Loucy (cell line): Measurements from ENCODE around the gene ROM1.
A peak's percentile ranks its signal among the peaks of the same experiment; 100 is the strongest.

Experiments used
- H2AFZ ChIP-seq: fragments of 200-600 bp; sonication (generic); 2 replicates; pipeline ENCODE4 v1.6.0; 2016; ENCODE audit warnings: antibody characterized with exemption, mild to moderate bottlenecking, low read length, moderate library complexity
- H3F3A ChIP-seq: fragments of 200-600 bp; 2 replicates; pipeline ENCODE4 v1.6.0; 2016; ENCODE audit warnings: antibody characterized with exemption, low read depth, mild to moderate bottlenecking
- H3K27me3 ChIP-seq: fragments of 200-600 bp; sonication (generic); 2 replicates; pipeline ENCODE4 v1.6.1; 2014; ENCODE audit warnings: low read length, mild to moderate bottlenecking; ENCODE audit not compliant: insufficient read depth, poor library complexity, severe bottlenecking
- H3K36me3 ChIP-seq: fragments of 200-600 bp; sonication (generic); 2 replicates; pipeline ENCODE4 v1.6.1; 2016; ENCODE audit warnings: low read length; ENCODE audit not compliant: insufficient read depth
- H3K4me1 ChIP-seq: fragments of 200-600 bp; sonication (generic); 2 replicates; pipeline ENCODE4 v1.5.1; 2014; ENCODE audit warnings: low read length, mild to moderate bottlenecking; ENCODE audit not compliant: insufficient read depth, poor library complexity, severe bottlenecking
- H3K4me2 ChIP-seq: fragments of 200-600 bp; sonication (generic); 2 replicates; pipeline ENCODE4 v1.6.0; 2014; ENCODE audit warnings: antibody characterized with exemption, low read length, low read depth, mild to moderate bottlenecking; ENCODE audit not compliant: poor library complexity, severe bottlenecking
- H3K4me3 ChIP-seq: fragments of 200-600 bp; sonication (generic); 2 replicates; pipeline ENCODE4 v1.5.1; 2014; ENCODE audit warnings: low read length, mild to moderate bottlenecking, mixed read lengths; ENCODE audit not compliant: poor library complexity, severe bottlenecking
- H3K79me2 ChIP-seq: fragments of 200-600 bp; sonication (generic); 2 replicates; pipeline ENCODE4 v1.6.1; 2014; ENCODE audit warnings: low read length; ENCODE audit not compliant: insufficient read depth
- H3K9ac ChIP-seq: fragments of 200-600 bp; sonication (generic); 2 replicates; pipeline ENCODE4 v1.6.0; 2014; ENCODE audit warnings: mild to moderate bottlenecking, low read depth, low read length, moderate library complexity; ENCODE audit not compliant: poor library complexity, severe bottlenecking
- H3K9me2 ChIP-seq: fragments of 200-600 bp; sonication (generic); replicated peaks from 2 replicates; pipeline ENCODE4 v1.6.1; 2016; ENCODE audit warnings: low read depth, low read length, mixed read lengths
- H3K9me3 ChIP-seq: fragments of 200-600 bp; sonication (generic); 2 replicates; pipeline ENCODE4 v1.6.1; 2014; ENCODE audit warnings: mild to moderate bottlenecking, antibody characterized with exemption, low read length, low read depth; ENCODE audit not compliant: insufficient read depth
- H4K20me1 ChIP-seq: fragments of 200-600 bp; sonication (generic); 2 replicates; pipeline ENCODE4 v1.6.0; 2014; ENCODE audit warnings: antibody characterized with exemption, low read length, mild to moderate bottlenecking; ENCODE audit not compliant: insufficient read depth, poor library complexity, severe bottlenecking
- EZH2phosphoT487 ChIP-seq: fragments of 200-600 bp; IDR thresholded peaks from 2 replicates; pipeline ENCODE4 v1.6.1; 2018; ENCODE audit warnings: antibody characterized with exemption, mild to moderate bottlenecking, moderate library complexity, borderline replicate concordance
- TF ChIP-seq, protein P1 (sequence below): fragments of 200-600 bp; sonication (generic); conservative IDR thresholded peaks from 2 replicates; pipeline ENCODE4 v1.5.1; 2014; ENCODE audit warnings: mild to moderate bottlenecking, antibody characterized with exemption, low read length

Gene ROM1

DNA sequence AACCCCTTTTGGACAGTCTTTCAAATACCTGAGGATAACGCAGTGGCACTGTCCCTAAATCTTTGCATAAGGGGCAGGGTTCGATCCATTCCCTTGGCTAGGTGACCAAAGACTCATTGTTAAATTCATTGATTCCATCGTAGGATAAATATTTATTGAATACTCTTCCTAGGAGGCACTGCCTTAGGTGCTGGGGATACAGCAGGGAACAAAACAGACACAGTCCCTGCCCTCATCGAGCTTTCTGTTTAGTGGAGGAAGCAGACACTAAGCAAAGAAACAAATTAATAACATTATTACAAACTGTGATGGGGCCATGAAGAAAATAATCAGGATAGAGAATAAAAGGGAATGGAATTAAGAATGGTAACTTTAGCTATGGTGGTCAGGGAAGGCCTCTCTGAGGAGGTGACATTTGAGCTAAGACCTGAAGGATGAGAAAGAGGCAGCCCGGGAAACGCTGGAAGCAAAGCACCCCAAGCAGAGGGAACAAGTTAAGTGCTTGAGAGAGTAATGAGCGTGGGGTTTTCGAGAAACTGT is 8.0 kb downstream of the ROM1 start:
- H3K27me3 ChIP-seq = no peaks in the 10 kb centered on the region
- H3K4me1 ChIP-seq = peaks cover 12% of the 10 kb centered on the region
- H3F3A ChIP-seq = peaks cover 15% of the 10 kb centered on the region
- peak overlapping the region; percentile 88 for H3K9ac ChIP-seq
- H3K4me3 ChIP-seq = peak overlapping the region; percentile 83
- H2AFZ ChIP-seq = peak overlapping the region; percentile 52; the same call in 1 of the 2 replicates
- peaks cover 21% of the 10 kb centered on the region for H3K79me2 ChIP-seq
- H4K20me1 ChIP-seq = no peaks in the 10 kb centered on the region
- H3K9me3 ChIP-seq = no peaks in the 10 kb centered on the region
- no peak for TF ChIP-seq EZH2phosphoT487
- TF ChIP-seq, protein P1, sequence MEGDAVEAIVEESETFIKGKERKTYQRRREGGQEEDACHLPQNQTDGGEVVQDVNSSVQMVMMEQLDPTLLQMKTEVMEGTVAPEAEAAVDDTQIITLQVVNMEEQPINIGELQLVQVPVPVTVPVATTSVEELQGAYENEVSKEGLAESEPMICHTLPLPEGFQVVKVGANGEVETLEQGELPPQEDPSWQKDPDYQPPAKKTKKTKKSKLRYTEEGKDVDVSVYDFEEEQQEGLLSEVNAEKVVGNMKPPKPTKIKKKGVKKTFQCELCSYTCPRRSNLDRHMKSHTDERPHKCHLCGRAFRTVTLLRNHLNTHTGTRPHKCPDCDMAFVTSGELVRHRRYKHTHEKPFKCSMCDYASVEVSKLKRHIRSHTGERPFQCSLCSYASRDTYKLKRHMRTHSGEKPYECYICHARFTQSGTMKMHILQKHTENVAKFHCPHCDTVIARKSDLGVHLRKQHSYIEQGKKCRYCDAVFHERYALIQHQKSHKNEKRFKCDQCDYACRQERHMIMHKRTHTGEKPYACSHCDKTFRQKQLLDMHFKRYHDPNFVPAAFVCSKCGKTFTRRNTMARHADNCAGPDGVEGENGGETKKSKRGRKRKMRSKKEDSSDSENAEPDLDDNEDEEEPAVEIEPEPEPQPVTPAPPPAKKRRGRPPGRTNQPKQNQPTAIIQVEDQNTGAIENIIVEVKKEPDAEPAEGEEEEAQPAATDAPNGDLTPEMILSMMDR = no peak
- H3K36me3 ChIP-seq = peaks cover 13% of the 10 kb centered on the region; the same call in 1 of the 2 replicates
- peak overlapping the region; percentile 89 for H3K4me2 ChIP-seq
- H3K9me2 ChIP-seq = no peaks in the 10 kb centered on the region

DNA sequence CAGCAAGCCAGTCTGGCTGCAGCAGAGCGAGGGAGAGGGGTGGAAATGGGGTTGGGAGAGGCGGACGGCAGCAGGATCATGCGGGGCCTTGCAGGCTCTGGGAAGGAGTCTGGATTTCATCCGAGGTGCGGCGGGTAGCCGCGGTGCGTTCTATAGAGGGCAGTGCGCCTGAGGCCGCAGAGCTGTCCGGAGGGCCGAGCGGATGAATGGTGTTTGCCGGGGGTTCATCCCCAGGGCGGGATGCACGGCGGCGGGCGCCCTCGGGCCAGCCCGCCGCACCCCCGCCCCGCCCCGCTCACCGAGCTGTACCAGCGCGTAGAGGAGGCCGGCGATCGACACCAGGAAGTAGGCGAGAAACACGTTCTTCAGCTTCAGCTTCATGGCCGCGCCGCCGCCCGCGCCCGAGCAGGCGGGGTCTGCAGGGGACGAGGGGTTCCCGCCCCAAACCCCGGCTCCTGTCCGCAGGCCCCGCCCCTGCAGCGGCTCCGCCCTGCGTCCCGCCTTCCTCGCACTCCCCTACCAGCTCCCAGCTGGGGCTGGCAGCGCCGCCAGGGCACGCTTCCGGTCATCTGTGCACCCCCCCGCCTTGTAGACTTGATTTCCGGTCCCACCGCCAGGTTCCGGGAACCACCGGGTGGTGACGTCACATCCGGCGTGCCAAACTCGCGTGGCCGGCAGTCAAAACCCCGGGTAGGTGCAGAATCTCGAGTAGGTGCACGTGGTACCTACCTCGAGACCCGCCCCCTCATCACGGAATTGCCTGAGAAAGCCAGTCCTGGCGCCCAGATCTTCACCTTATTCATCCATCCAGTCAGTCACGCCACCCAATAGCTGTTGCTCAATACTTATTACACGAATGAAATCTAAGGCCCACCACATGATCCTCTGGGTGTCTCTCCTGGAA is 8.8 kb downstream of the ROM1 start, which contains the start of gene B3GAT3:
Gene B3GAT3 (minus strand): TSS at position 420 of the 904 bp plus-strand sequence. CDS start 39 bp downstream, at position 381.
- Histone ChIP-seq H3F3A (peaks cover 15% of the 10 kb centered on the region), H3K9ac (peak within 1 kb of the TSS; percentile 88), H2AFZ (peak within 1 kb of the TSS; percentile 52; the same call in 1 of the 2 replicates), H3K79me2 (peaks cover 21% of the 10 kb centered on the region), H3K4me2 (peak within 1 kb of the TSS; percentile 89), H3K4me1 (peaks cover 12% of the 10 kb centered on the region), H4K20me1 (no peaks in the 10 kb centered on the region), H3K4me3 (peak within 1 kb of the TSS; percentile 83), H3K36me3 (peaks cover 20% of the 10 kb centered on the region; the same call in 1 of the 2 replicates), H3K9me2 (no peaks in the 10 kb centered on the region), H3K9me3 (no peaks in the 10 kb centered on the region), H3K27me3 (no peaks in the 10 kb centered on the region)
- TF ChIP-seq, protein P1 = no peak
- TF ChIP-seq EZH2phosphoT487 = no peak

DNA sequence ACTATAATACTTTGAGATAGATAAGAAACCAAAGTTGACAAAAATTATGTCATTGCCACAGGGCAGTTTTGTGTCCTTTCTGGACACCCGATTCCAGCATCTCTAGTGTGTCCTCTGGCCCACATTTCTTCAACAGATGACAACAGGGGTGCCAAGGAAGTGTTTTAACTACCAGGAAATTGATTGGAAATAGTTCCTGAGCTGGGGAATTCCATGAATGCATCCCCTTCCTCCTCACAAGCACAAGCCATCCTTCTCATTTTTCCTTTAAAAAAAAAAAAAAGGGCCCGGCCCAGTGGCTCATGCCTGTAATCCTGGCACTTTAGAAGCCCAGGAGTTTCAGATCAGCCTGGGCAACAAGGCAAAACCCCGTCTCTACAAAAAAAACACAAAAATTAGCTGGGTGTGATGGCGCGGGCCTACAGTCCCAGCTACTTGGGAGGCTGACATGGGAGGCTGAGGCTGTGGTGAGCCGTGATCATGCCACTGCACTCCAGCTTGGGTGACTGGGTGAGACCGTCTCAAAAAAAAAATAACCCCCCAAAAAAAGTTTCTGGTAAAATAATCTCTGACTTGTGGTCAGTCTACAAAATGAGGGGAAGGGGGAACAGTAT is 9.5 kb downstream of the ROM1 start:
- Histone ChIP-seq H3K9me2 (no peaks in the 10 kb centered on the region), H3F3A (peaks cover 15% of the 10 kb centered on the region), H3K27me3 (no peaks in the 10 kb centered on the region), H3K4me1 (peaks cover 12% of the 10 kb centered on the region), H3K36me3 (peaks cover 24% of the 10 kb centered on the region; the same call in 1 of the 2 replicates), H3K4me3 (peak overlapping the region; percentile 83), H2AFZ (peak overlapping the region; percentile 25; the same call in 1 of the 2 replicates), H3K9ac (peak overlapping the region; percentile 88), H3K9me3 (no peaks in the 10 kb centered on the region), H3K79me2 (peaks cover 21% of the 10 kb centered on the region), H3K4me2 (peak overlapping the region; percentile 89), H4K20me1 (no peaks in the 10 kb centered on the region)
- TF ChIP-seq, protein P1 = no peak
